GM15510 (cell line): ENCODE results near the gene DMWD.

ENCODE experiments used
- POLR2A ChIP-seq: IDR thresholded peaks from 3 replicates; pipeline ENCODE4 v1.6.1; 2011; ENCODE audit warnings: borderline replicate concordance; ENCODE audit not compliant: insufficient read length; ENCODE audit errors: extremely low read depth

The DMWD gene

GRCh38 chr19:45792470-45793177, at the start of gene DMWD:
TSS of gene DMWD (minus strand) at chr19:45792845. CDS start at chr19:45792756, 89 bp downstream.
- peak; percentile 85 for TF ChIP-seq POLR2A

GRCh38 chr19:45842198-45842597, 49.6 kb upstream of the DMWD start:
- TF ChIP-seq POLR2A: no peak

DNA sequence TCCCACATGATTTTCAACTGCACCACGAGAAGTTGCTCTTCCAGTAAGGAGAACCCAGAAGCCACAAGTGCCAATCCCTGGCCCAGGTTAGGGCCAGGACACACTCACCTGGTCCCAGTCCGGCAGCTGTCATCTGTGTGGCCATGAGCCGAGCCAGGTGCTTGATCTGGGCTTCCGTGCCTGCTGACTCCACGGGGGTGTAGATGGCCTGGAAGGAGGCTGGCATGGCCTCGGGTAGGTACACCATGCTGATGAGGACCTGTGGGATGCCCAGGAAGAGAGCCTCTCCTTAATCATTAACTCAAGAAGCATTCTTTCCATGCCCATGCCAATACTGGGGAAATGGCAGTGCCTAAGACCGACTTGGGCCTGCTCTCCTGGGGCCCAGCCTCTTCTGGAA, 42.3 kb upstream of the DMWD start:
- no peak for TF ChIP-seq POLR2A

DNA sequence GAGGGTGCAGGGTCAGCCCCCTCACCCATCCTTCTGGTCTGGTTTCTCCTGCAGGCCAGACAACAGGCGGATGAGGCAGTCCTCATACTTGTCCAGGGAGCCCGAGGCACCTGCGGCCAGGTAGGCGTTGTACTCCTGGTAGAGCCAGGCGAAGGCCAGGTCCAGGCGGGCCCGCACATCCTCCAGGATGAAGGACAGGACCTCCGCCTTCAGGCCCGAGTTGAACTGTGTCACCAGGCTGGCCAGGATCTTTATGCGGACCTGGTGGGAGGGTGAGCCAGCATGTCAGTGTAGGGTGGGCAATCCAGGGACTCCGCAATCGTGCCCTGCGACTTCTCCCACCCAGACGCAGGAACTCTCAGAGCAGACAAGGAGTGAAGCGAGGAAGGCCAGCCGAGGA, 36.3 kb upstream of the DMWD start:
- TF ChIP-seq POLR2A: no peak

- TF ChIP-seq POLR2A: no peak
These were observed 35.9 kb upstream of the DMWD start for GRCh38 chr19:45828523-45828922.

DNA sequence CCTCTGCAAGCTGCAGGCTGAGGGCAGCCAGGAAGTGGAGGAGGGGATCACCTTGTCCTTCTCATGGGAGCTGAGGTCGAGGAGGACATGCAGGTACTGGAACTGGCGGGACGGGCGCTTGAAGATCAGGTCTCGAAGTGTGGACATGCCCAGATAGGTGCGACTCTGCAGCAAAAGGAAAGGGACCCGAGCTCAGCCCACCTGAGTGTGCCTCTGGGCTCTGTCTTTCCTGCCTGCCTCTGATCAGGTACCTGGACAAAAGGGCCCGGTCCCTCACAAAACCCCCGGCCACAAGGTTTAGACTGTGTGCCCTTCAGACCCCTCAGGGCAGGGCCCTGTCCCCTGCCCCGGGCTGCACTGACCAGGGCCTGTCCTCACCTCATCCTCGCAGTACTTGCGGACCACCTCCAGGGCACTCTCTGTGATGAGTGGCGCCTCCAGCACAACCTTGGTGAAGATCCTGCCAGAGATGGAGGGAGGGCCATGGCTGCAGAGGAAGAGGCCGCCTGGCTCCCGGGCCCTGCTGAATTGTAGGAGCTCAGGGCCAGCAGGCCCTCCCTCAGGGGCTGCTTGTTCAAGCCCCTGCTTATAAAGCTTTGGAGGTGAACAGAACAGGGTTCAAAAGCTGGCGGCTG, 34.9 kb upstream of the DMWD start:
- TF ChIP-seq POLR2A: no peak

DNA sequence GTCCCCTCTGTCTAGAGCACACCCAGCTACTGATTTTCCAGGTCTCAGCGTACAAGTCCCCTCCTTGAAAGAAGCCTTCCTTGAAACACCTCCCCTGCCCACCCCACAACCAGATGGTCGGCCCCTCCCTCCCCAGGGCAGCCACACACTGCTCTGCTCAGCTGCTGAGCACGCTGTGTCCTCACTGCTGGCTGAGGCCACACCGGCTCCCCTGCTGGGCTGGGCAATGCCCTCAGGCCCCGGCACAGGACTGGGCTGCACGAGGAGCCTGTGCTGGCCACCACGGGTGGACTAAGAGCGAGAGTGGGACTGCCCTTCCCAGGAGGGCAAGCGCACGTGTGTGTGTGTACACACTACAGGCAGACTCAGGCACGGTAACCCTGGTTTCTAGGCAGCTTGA, 34.3 kb upstream of the DMWD start:
- no peak for TF ChIP-seq POLR2A

GRCh38 chr19:45825917-45826893, 33.6 kb upstream of the DMWD start:
- no peak for TF ChIP-seq POLR2A

GRCh38 chr19:45825263-45825605, 32.6 kb upstream of the DMWD start:
- TF ChIP-seq POLR2A: no peak

DNA sequence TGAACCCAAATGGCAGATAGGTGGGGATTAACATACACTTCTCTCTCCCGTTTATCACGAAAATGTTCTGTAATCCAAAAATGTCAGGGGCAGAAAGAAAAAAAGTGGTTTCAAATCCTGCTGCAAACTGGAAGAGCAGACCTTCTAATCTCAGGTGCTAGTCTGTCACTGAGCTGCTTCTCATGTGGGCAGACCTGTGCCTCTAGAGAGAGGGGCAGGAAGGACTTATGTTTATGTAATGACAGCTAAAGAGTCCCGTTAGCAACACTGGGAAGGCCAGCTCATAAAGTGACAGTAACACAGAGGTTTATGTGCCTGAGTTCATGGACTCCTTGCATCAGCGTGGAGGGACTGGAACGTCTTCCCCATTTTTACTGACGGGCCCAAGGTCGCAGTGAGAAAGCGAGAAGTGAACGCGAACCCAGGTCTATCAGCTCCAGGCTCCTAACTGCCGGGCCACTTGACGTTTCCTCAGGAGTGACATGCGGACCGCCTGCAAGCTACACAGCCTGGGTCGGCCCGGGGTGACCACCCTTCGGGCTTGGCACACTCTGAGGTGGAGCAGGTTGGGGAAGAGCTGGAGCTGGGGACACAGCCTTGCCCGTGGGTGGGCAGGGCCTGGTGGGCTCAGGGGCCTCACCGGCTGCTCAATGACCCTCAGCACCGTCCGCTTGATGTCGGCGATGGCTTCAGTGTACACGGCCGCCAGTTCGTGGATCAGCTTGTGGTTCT, 32.1 kb upstream of the DMWD start:
- no peak for TF ChIP-seq POLR2A

GRCh38 chr19:45824041-45824471, 31.4 kb upstream of the DMWD start:
- TF ChIP-seq POLR2A: no peak

DNA sequence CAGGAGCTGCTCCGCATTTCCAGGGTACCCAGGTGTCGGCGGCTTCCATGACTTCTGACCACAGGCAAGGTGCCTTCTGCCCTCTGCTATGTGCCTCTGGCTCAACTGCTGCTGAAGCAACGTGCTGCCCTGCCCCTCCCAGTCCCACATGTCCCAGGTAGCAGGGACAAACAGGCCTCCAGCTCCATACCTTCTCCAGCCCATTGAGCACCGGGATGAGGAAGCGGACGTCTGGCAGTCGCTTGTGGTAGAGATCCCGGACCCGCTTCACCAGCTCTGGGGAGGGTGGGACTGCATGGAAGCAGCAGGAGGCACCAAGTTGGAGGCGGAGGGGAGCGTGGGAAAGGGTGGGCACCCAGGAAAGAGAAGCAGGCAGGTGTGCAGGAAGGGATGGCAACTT, 30.5 kb upstream of the DMWD start:
- no peak for TF ChIP-seq POLR2A

- no peak for TF ChIP-seq POLR2A
These were observed 30.1 kb upstream of the DMWD start for GRCh38 chr19:45822716-45823115.

- TF ChIP-seq POLR2A: no peak
These were observed 28.9 kb upstream of the DMWD start for GRCh38 chr19:45821570-45821969.
